HG02642 (cell line): ENCODE measurements around the gene SPDYE6.
"Not testable (repeated sequence)": the region's sequence is repeated elsewhere in the genome, so short reads cannot be mapped to it uniquely, and the experiment has no call there.

Experiments
- ATAC-seq: cut with Tn5 transposase; IDR thresholded peaks from one replicate; pipeline ENCODE4 v1.9.1; 2021; ENCODE audit warnings: mild to moderate bottlenecking; ENCODE audit not compliant: unreplicated experiment, poor library complexity

The SPDYE6 gene

GRCh38 chr7:102365390-102365789, 9.1 kb upstream of the SPDYE6 start:
- not testable (repeated sequence) for ATAC-seq

- ATAC-seq, result not testable (repeated sequence)
Observed at GRCh38 chr7:102364394-102364886, 8.2 kb upstream of the SPDYE6 start.

- peak; percentile 98 for ATAC-seq
Observed at GRCh38 chr7:102363549-102364393, 7.5 kb upstream of the SPDYE6 start.

GRCh38 chr7:102346983-102347382, 9.3 kb downstream of the SPDYE6 start:
- ATAC-seq, result not testable (repeated sequence)

- ATAC-seq, result not testable (repeated sequence)
Observed at GRCh38 chr7:102340599-102341368, 15.5 kb downstream of the SPDYE6 start.

- ATAC-seq, result not testable (repeated sequence)
Observed at GRCh38 chr7:102337420-102337819, 18.8 kb downstream of the SPDYE6 start.

- not testable (repeated sequence) for ATAC-seq
Observed at GRCh38 chr7:102337002-102337401, 19.2 kb downstream of the SPDYE6 start.

- not testable (repeated sequence) for ATAC-seq
Observed at GRCh38 chr7:102335574-102335973, 20.7 kb downstream of the SPDYE6 start.

- not testable (repeated sequence) for ATAC-seq
Observed at GRCh38 chr7:102330666-102331460, 25.4 kb downstream of the SPDYE6 start.

GRCh38 chr7:102329366-102329765, 26.9 kb downstream of the SPDYE6 start:
- ATAC-seq, result not testable (repeated sequence)

GRCh38 chr7:102328863-102329262, 27.4 kb downstream of the SPDYE6 start:
- ATAC-seq, result not testable (repeated sequence)

- not testable (repeated sequence) for ATAC-seq
Observed at GRCh38 chr7:102327183-102327582, 29.1 kb downstream of the SPDYE6 start.

- ATAC-seq, result no peak
Observed at GRCh38 chr7:102326157-102326889, 29.9 kb downstream of the SPDYE6 start.

GRCh38 chr7:102325106-102325505, 31.1 kb downstream of the SPDYE6 start:
- ATAC-seq, result not testable (repeated sequence)

GRCh38 chr7:102323914-102324195, 32.4 kb downstream of the SPDYE6 start:
- no peak for ATAC-seq

GRCh38 chr7:102322202-102322715, 34.0 kb downstream of the SPDYE6 start:
- no peak for ATAC-seq

- no peak for ATAC-seq
Observed at GRCh38 chr7:102321351-102322201, 34.7 kb downstream of the SPDYE6 start.

- no peak for ATAC-seq
Observed at GRCh38 chr7:102320601-102321350, 35.5 kb downstream of the SPDYE6 start.
